Measurements from ENCODE around the gene SLC5A2.
"Not testable (repeated sequence)": the region's sequence is repeated elsewhere in the genome, so short reads cannot be mapped to it uniquely, and the experiment has no call there.

Gene SLC5A2

DNA sequence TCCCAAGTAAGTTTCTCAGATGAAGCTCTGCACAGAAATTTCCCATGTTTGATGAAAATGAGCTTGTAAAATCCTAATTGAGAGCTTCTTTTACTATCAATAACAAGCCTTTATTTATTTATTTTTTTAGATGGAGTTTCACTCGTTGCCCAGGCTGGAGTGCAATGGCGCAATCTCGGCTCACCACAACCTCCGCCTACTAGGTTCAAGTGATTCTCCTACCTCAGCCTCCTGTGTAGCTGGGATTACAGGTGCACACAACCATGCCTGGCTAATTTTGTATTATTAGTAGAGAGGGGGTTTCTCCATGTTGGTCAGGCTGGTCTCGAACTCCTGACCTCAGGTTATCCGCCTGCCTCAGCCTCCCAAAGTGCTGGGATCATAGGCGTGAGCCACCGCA lies 20.6 kb downstream of the SLC5A2 start:
- H3K27ac ChIP-seq (ENCODE audit: low read depth, low read length); H3K9ac ChIP-seq (ENCODE audit: low read depth, low read length); H3K9me3 ChIP-seq (ENCODE audit: control insufficient read depth, insufficient read depth, low read length); H3K4me3 ChIP-seq (ENCODE audit: low read depth, low read length); H3K27me3 ChIP-seq (ENCODE audit: control insufficient read depth, insufficient read depth, low read length): not testable (repeated sequence)
- Histone ChIP-seq H3K4me1 (ENCODE audit: control insufficient read depth, insufficient read depth, low read length) (peaks cover 17% of the 10 kb centered on the region), H3K36me3 (ENCODE audit: control insufficient read depth, insufficient read depth, low read length) (peaks cover 18% of the 10 kb centered on the region)

DNA sequence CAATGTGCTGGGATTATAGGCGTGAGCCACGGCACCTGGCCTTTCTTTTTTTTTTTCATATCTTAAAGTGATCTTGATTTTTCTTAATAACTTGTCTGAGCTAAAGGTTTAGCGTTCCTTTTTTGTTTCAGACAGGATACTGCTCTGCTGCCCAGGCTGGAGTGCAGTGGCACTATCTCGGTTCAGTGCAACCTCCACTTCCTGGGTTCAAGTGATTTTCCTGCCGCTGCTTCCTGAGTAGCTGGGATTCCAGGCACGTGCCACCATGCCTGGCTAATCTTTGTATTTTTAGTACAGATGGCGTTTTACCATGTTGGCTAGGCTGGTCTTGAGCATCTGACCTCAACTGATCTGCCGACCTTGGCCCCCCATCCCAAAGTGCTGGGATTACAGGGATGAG lies 21.2 kb downstream of the SLC5A2 start:
- Histone ChIP-seq H3K9me3 (ENCODE audit: control insufficient read depth, insufficient read depth, low read length) (no peaks in the 10 kb centered on the region), H3K27me3 (ENCODE audit: control insufficient read depth, insufficient read depth, low read length) (no peaks in the 10 kb centered on the region), H3K36me3 (ENCODE audit: control insufficient read depth, insufficient read depth, low read length) (peaks cover 14% of the 10 kb centered on the region), H3K4me3 (ENCODE audit: low read depth, low read length) (no peak overlapping the region), H3K4me1 (ENCODE audit: control insufficient read depth, insufficient read depth, low read length) (peaks cover 20% of the 10 kb centered on the region), H3K9ac (ENCODE audit: low read depth, low read length) (no peak overlapping the region), H3K27ac (ENCODE audit: low read depth, low read length) (no peak overlapping the region)

DNA sequence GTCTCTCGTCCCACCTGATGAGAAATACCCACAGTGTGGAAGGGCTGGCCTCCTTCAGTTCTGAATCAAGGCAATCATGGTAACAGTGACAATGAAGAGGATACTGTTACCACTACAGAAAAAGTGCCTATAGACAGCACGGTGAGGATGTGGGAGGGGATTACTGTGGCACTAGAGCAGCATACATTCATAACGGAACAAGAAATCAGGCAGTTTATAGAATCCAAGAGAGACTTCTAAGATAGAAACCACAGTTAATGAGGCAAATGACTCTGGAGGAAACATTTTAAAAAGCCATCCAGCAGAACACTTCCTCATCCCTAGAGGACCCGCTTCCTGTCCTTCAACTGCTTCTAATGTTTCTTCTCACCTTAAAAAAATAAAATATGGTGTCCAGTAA lies 22.6 kb downstream of the SLC5A2 start:
- H3K27ac ChIP-seq (ENCODE audit: low read depth, low read length) = no peak overlapping the region
- H3K27me3 ChIP-seq (ENCODE audit: control insufficient read depth, insufficient read depth, low read length) = no peaks in the 10 kb centered on the region
- H3K9ac ChIP-seq (ENCODE audit: low read depth, low read length) = no peak overlapping the region
- H3K36me3 ChIP-seq (ENCODE audit: control insufficient read depth, insufficient read depth, low read length) = peaks cover 8% of the 10 kb centered on the region; the same call in 1 of the 2 replicates
- H3K9me3 ChIP-seq (ENCODE audit: control insufficient read depth, insufficient read depth, low read length) = no peaks in the 10 kb centered on the region
- peaks cover 21% of the 10 kb centered on the region for H3K4me1 ChIP-seq (ENCODE audit: control insufficient read depth, insufficient read depth, low read length)
- no peak overlapping the region for H3K4me3 ChIP-seq (ENCODE audit: low read depth, low read length)

DNA sequence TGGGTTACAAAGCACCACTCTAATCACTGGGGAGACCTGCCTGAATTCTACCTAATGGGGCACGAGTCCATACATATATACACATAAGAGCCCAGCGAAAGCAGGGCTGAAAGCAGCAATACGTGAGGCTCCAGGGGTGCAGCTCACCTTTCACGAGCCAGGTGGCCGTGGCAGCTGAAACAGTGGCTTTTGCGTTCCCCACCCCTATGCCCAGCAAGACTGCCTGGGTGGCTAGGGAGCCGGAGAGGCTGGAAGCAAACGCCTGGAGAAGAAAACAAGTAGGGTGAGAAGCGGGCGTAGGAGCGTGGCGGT lies 24.6 kb downstream of the SLC5A2 start:
- Histone ChIP-seq H3K27ac (ENCODE audit: low read depth, low read length) (peak overlapping the region; percentile 83), H3K9ac (ENCODE audit: low read depth, low read length) (peak overlapping the region; percentile 89), H3K36me3 (ENCODE audit: control insufficient read depth, insufficient read depth, low read length) (peaks cover 8% of the 10 kb centered on the region; the same call in 1 of the 2 replicates), H3K4me3 (ENCODE audit: low read depth, low read length) (peak overlapping the region; percentile 85), H3K9me3 (ENCODE audit: control insufficient read depth, insufficient read depth, low read length) (no peaks in the 10 kb centered on the region), H3K27me3 (ENCODE audit: control insufficient read depth, insufficient read depth, low read length) (no peaks in the 10 kb centered on the region), H3K4me1 (ENCODE audit: control insufficient read depth, insufficient read depth, low read length) (peaks cover 11% of the 10 kb centered on the region)

DNA sequence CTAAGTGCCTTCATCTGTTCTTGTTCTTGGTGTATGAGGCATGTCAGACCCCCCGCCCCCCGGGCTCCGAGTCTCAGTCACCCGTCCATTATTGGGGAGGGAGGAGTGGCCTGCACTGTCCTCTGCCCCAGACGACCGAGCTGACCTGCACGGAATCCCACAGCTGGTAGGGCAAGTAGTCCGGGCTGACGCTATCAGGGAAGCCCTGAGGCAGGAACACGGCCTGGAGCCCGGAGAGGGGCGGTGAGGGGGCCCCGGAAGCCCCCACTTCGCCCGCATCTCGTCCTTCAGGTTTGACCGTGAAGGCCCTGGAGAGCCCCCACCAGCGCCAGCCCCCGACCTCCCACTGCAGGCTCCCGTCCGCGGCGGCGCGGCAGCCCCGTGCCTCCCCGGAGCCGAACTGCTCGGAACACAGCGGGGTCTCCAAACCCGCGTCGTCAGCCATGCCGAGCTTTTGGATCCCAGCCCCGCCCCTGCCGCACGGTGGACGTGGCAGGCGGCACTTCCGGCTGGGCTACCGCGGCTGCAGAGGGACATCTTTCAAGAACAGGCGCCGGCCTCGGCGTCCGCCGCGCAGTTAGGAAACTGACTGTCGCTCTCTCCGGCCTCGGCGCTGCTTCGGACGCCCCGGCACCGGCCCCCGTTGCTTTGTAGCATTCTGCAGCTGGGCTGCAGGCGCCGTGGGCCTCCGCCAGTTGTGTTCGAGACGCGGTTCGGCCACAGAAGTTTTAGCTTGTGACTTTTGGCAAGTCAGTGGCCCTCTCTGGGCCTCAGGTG lies 25.2 kb downstream of the SLC5A2 start, which contains the start of gene RUSF1:
RUSF1 (minus strand) TSS at position 463 of the 777 bp plus-strand sequence; CDS start at position 445, 18 bp downstream.
- H3K27ac ChIP-seq (ENCODE audit: low read depth, low read length) = peak within 1 kb of the TSS; percentile 83
- H3K27me3 ChIP-seq (ENCODE audit: control insufficient read depth, insufficient read depth, low read length) = no peaks in the 10 kb centered on the region
- peak within 1 kb of the TSS; percentile 89 for H3K9ac ChIP-seq (ENCODE audit: low read depth, low read length)
- peaks cover 8% of the 10 kb centered on the region; the same call in 1 of the 2 replicates for H3K36me3 ChIP-seq (ENCODE audit: control insufficient read depth, insufficient read depth, low read length)
- peak within 1 kb of the TSS; percentile 85 for H3K4me3 ChIP-seq (ENCODE audit: low read depth, low read length)
- H3K4me1 ChIP-seq (ENCODE audit: control insufficient read depth, insufficient read depth, low read length) = peaks cover 11% of the 10 kb centered on the region
- H3K9me3 ChIP-seq (ENCODE audit: control insufficient read depth, insufficient read depth, low read length) = no peaks in the 10 kb centered on the region

DNA sequence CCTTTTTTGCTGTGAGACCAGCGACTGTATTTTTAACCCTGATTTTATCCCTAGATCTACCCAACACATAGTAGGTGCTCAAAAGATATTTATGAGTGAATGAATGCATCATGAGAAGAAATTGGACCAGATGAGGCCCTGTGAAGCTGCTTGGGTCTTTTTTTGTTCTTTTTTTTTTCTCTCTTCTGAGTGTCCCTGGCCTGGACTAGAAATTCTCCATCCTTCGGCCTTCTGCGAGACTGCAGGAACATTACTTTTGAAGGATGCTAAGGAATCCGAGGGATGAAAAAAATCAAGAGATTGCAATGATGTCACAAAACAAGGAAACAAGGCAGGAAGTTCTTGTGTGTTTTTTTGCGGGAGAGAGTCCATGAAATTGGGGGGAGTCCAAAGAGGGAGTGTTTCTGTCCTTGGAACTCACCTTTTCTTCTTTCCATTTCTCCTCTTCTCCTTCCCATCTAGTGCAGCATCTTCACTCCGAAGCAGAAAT lies 25.8 kb downstream of the SLC5A2 start:
- H3K4me3 ChIP-seq (ENCODE audit: low read depth, low read length) = peak overlapping the region; percentile 85
- H3K27ac ChIP-seq (ENCODE audit: low read depth, low read length) = peak overlapping the region; percentile 83
- no peaks in the 10 kb centered on the region for H3K27me3 ChIP-seq (ENCODE audit: control insufficient read depth, insufficient read depth, low read length)
- H3K9ac ChIP-seq (ENCODE audit: low read depth, low read length) = peak overlapping the region; percentile 89
- H3K4me1 ChIP-seq (ENCODE audit: control insufficient read depth, insufficient read depth, low read length) = peaks cover 11% of the 10 kb centered on the region
- peaks cover 8% of the 10 kb centered on the region; the same call in 1 of the 2 replicates for H3K36me3 ChIP-seq (ENCODE audit: control insufficient read depth, insufficient read depth, low read length)
- H3K9me3 ChIP-seq (ENCODE audit: control insufficient read depth, insufficient read depth, low read length) = no peaks in the 10 kb centered on the region

DNA sequence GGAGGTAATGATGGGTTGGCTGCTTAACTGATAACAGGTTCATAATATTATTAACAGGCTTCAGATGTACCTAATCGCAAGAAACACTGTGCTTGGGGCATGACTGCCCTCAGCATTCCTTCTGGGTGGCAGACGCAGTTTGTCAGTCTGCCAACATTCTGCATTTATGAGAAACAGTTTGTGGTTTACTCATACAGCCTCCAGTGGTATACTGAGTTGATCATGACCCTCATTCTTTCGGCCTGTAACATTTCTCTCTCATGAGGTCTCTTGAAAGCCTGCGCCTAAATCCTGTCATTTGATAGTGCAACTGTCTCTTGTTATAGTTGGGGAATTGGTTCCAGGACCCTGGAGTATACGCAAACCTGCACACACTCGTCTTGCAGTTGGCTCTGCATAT lies 30.2 kb downstream of the SLC5A2 start:
- Histone ChIP-seq H3K4me1 (ENCODE audit: control insufficient read depth, insufficient read depth, low read length) (peaks cover 7% of the 10 kb centered on the region; the same call in 1 of the 2 replicates), H3K27ac (ENCODE audit: low read depth, low read length) (no peak overlapping the region), H3K36me3 (ENCODE audit: control insufficient read depth, insufficient read depth, low read length) (no peaks in the 10 kb centered on the region), H3K27me3 (ENCODE audit: control insufficient read depth, insufficient read depth, low read length) (no peaks in the 10 kb centered on the region), H3K9me3 (ENCODE audit: control insufficient read depth, insufficient read depth, low read length) (peaks cover 4% of the 10 kb centered on the region; the same call in 1 of the 2 replicates), H3K9ac (ENCODE audit: low read depth, low read length) (no peak overlapping the region), H3K4me3 (ENCODE audit: low read depth, low read length) (no peak overlapping the region)

DNA sequence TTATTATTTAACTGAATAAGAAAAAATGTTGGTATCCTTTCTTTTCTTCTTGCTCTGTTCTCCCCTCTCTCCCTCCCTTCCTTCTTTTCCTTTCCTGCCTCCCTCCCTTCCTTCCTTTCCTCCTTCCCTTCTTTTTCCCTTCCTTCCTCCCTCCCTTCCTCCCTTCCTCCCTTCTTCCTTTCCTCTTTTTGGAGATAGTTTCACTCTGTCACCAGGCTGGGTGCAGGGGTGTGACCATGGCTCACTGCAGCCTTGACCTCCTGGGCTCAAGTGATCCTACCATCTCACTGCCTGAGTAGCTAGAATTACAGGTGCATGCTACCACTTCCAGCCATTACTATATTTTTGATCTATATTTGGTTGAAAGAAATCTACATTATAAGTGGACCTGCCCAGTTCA lies 31.0 kb downstream of the SLC5A2 start:
- Histone ChIP-seq H3K27me3 (ENCODE audit: control insufficient read depth, insufficient read depth, low read length) (no peaks in the 10 kb centered on the region), H3K9ac (ENCODE audit: low read depth, low read length) (no peak overlapping the region), H3K4me1 (ENCODE audit: control insufficient read depth, insufficient read depth, low read length) (peaks cover 6% of the 10 kb centered on the region; the same call in 1 of the 2 replicates), H3K4me3 (ENCODE audit: low read depth, low read length) (no peak overlapping the region), H3K36me3 (ENCODE audit: control insufficient read depth, insufficient read depth, low read length) (no peaks in the 10 kb centered on the region), H3K9me3 (ENCODE audit: control insufficient read depth, insufficient read depth, low read length) (peaks cover 4% of the 10 kb centered on the region; the same call in 1 of the 2 replicates), H3K27ac (ENCODE audit: low read depth, low read length) (no peak overlapping the region)

DNA sequence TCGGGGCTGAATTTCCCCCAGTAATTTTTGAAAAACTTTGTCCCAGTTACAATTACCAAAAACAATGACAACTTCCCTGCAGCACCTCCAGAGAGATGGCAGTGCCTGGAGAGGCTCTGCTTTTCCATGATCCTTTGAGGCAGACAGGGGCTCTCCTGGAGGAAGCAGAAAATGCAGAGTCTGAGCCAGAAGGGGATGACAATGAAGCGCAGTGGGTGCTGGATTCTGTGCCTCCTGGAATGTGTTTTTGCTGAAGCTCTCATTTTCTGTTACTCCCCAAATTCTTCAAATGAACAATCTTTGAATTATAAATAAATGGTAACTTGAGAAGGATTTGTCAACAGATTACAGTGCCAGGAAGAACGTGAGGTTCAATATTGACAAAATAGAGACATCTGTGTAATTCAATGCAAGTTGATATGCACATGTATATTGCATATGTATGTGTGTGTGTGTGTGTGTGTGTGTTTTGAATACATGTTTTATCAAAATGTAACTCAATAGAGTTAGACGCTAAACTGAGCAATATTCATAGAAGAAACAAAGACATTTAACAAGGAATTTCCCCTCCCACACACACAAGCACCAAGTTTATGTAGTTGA lies 35.0 kb downstream of the SLC5A2 start:
- Histone ChIP-seq H3K9ac (ENCODE audit: low read depth, low read length) (no peak overlapping the region), H3K9me3 (ENCODE audit: control insufficient read depth, insufficient read depth, low read length) (peaks cover 4% of the 10 kb centered on the region; the same call in 1 of the 2 replicates), H3K36me3 (ENCODE audit: control insufficient read depth, insufficient read depth, low read length) (no peaks in the 10 kb centered on the region), H3K27me3 (ENCODE audit: control insufficient read depth, insufficient read depth, low read length) (no peaks in the 10 kb centered on the region), H3K27ac (ENCODE audit: low read depth, low read length) (no peak overlapping the region), H3K4me1 (ENCODE audit: control insufficient read depth, insufficient read depth, low read length) (peaks cover 8% of the 10 kb centered on the region; the same call in 1 of the 2 replicates), H3K4me3 (ENCODE audit: low read depth, low read length) (no peak overlapping the region)

DNA sequence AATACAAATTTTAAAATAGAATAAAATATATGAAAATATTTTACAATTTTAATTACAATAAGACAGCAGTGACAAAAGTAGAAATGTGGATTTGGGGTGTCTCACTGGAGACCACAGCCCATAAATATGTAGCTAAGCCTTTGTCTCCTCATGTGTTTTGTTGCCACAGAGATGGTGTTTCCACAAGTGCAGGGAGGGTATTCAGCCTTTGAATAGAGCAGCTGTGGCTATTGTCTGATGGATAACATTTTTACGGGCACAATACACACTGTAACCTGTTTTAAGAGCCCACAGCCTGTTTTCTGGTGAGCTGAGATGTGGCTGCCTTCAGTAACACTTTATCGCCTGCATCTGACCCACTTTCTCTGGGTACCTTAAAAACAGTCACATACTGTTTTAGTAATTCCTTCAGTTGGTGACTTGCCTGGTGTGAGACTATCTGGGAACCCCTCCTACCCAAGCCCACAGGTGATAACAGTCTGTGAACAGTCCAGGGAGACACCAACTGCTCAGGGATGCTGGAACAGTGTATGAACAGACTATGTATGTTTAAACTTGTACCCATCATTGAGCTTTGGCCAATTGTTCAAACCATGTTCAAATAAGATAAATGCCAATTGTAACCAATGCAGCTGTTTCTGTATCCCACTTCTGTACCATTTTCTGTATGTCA lies 37.0 kb downstream of the SLC5A2 start:
- H3K4me1 ChIP-seq (ENCODE audit: control insufficient read depth, insufficient read depth, low read length) = peaks cover 8% of the 10 kb centered on the region; the same call in 1 of the 2 replicates

More for the DNA sequence above, 37.0 kb downstream of the SLC5A2 start:
- Histone ChIP-seq H3K4me3 (ENCODE audit: low read depth, low read length) (no peak overlapping the region), H3K27ac (ENCODE audit: low read depth, low read length) (no peak overlapping the region), H3K27me3 (ENCODE audit: control insufficient read depth, insufficient read depth, low read length) (no peaks in the 10 kb centered on the region), H3K36me3 (ENCODE audit: control insufficient read depth, insufficient read depth, low read length) (no peaks in the 10 kb centered on the region), H3K9ac (ENCODE audit: low read depth, low read length) (no peak overlapping the region), H3K9me3 (ENCODE audit: control insufficient read depth, insufficient read depth, low read length) (peaks cover 4% of the 10 kb centered on the region; the same call in 1 of the 2 replicates)

All from HUES48 (cell line).